BJ (cell line): ENCODE data around the gene PRKG1. TPM values are rescaled to one million over a fixed set of nuclear protein-coding genes. Genes with fewer than 3 reads are reported as not detected.

Source experiments
- CTCF ChIA-PET: fragments of 350-600 bp; formaldehyde crosslinking; extraction: SDS; loops from one replicate; lab custom pipeline; 2021; ENCODE audit warnings: antibody characterized with exemption, inconsistent platforms; lab: Yijun Ruan, JAX
- POLR2A ChIA-PET: fragments of 300-600 bp; sonication (Branson Sonifier 250); formaldehyde crosslinking; extraction: SDS; loops from one replicate; lab custom pipeline; 2021; ENCODE audit warnings: antibody characterized with exemption; lab: Charles Lee
- DNase-seq: peaks from one replicate; pipeline ENCODE4 v3.0.0-alpha.2; 2011; ENCODE audit warnings: low read depth
- H3K27me3 ChIP-seq: 2 replicates; pipeline ENCODE4 v1.6.0; 2011; ENCODE audit warnings: low read length; ENCODE audit not compliant: control insufficient read depth, insufficient read depth
- H3K36me3 ChIP-seq: 2 replicates; pipeline ENCODE4 v1.5.1; 2011; ENCODE audit warnings: low read length; ENCODE audit not compliant: control insufficient read depth, insufficient read depth
- H3K4me3 ChIP-seq: 2 replicates; pipeline ENCODE4 v1.5.1; 2011; ENCODE audit warnings: low read depth, mild to moderate bottlenecking, control low read depth, low read length
- CTCF ChIP-seq: IDR thresholded peaks from 2 replicates; pipeline ENCODE4 v1.5.1; 2011; ENCODE audit warnings: low read depth, mild to moderate bottlenecking, control low read depth, inconsistent platforms, low read length, moderate library complexity; ENCODE audit not compliant: insufficient read depth
- polyA plus RNA-seq: library from polyadenylated mRNA; depleted of rRNA; stranded (reverse); fragments of >200 nt; gene quantifications from 2 replicates; pipeline ENCODE4 v1.2.3, GENCODE V29; 2011

PRKG1 gene
- polyA plus RNA-seq, 1 experiment, result 9.7 TPM

DNA sequence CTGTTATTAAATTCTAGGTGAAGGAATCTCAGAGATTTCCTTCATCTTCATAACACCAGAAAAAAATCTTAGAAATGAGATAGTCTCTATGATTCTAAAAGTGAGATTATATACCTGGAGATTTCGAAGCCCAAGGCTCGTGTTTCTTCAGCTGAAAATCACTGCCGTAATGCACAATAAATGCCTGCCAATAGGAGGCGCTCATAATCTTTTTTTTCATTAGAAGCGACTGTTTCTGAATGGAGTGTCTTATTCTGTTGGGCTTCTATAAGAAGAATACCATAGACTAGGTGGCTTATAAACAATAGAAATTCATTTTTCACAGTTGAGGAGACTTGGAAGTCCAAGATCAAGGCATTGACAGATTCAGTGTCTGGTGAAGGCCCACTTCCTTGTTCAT is 294.7 kb downstream of the PRKG1 start:
- TF ChIP-seq CTCF, result no peak
- no peak overlapping the region for H3K4me3 ChIP-seq
- no peaks in the 10 kb centered on the region for H3K36me3 ChIP-seq
- no peaks in the 10 kb centered on the region for H3K27me3 ChIP-seq
- POLR2A ChIA-PET, result no interaction called here
- CTCF ChIA-PET, result interaction anchor here (1.5 kb wide), 1 partner anchor 10 kb away, joined by 5 read pairs; no protein-coding TSS in a partner anchor
- DNase-seq, result no peak

DNA sequence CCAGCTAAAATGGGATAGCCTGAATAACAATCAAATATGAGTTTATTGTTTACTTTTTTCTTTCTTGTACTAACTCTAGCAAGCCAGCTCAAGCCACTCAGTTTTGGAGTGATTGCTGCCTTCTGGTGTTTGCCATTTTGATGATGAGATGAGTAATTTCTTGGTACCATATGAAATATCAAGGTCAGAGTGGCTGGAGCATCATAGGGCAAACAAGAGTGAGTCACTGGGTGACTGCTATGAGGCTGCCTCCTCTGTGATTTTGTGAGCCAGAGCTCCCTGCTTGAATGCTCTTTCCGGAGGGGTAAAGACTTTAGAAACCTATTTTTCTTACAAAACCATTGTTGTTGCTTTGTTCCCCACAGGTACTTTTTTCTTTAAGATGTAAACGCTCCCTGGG is 295.6 kb downstream of the PRKG1 start:
- POLR2A ChIA-PET, result no interaction called here
- Histone ChIP-seq H3K36me3 (no peaks in the 10 kb centered on the region), H3K27me3 (no peaks in the 10 kb centered on the region), H3K4me3 (no peak overlapping the region)
- DNase-seq, result no peak
- CTCF ChIA-PET, result interaction anchor here (1.5 kb wide), 2 partner anchors 9 to 20 kb away, joined by 4 to 5 read pairs; no protein-coding TSS in a partner anchor
- no peak for TF ChIP-seq CTCF

GRCh38 chr10:51371743-51372142 is 297.5 kb downstream of the PRKG1 start:
- Histone ChIP-seq H3K36me3 (no peaks in the 10 kb centered on the region), H3K27me3 (no peaks in the 10 kb centered on the region), H3K4me3 (no peak overlapping the region)
- DNase-seq, result no peak
- TF ChIP-seq CTCF, result no peak
- ChIA-PET CTCF (interaction anchor here (0.7 kb wide), 1 partner anchor 40 kb away, joined by 4 read pairs; no protein-coding TSS in a partner anchor), POLR2A (no interaction called here)

DNA sequence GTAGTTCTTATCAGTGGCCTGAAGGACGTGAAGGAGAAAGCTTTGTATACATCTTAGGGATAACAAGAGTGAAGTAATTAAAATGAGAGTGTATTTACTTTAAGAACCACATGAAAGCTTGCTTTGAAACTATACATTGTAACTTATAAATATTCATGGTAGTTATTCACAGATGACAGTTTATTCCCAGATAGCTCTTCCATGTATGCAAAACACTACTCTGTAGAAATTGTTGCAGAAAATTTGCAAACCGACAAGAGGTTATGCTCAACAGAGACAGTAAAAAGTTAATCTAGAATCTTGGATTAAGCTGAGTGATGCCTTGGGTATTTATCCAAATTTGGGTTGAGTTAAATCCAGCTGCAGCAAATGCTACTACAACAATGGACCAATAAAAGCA is 301.5 kb downstream of the PRKG1 start:
- CTCF ChIA-PET, result no interaction called here

GRCh38 chr10:51377070-51377931 is 303.0 kb downstream of the PRKG1 start:
- H3K36me3 ChIP-seq, result no peaks in the 10 kb centered on the region
- TF ChIP-seq CTCF, result no peak
- no peak for DNase-seq
- H3K27me3 ChIP-seq, result no peaks in the 10 kb centered on the region
- ChIA-PET POLR2A (no interaction called here), CTCF (no interaction called here)
- H3K4me3 ChIP-seq, result no peak overlapping the region

More for the DNA sequence above, 301.5 kb downstream of the PRKG1 start:
- POLR2A ChIA-PET, result no interaction called here
- Histone ChIP-seq H3K27me3 (no peaks in the 10 kb centered on the region), H3K36me3 (no peaks in the 10 kb centered on the region), H3K4me3 (no peak overlapping the region)
- no peak for TF ChIP-seq CTCF
- DNase-seq, result no peak
